HUES6 (cell line): ENCODE results near the gene TSPAN18.

Experiments
- H3K27ac ChIP-seq: 2 replicates; pipeline ENCODE4 v1.7.0; 2013; ENCODE audit warnings: low read depth, mild to moderate bottlenecking, low read length, inconsistent platforms
- H3K27me3 ChIP-seq: 2 replicates; pipeline ENCODE4 v1.6.1; 2013; ENCODE audit warnings: low read length; ENCODE audit not compliant: control insufficient read depth, insufficient read depth
- H3K36me3 ChIP-seq: 2 replicates; pipeline ENCODE4 v1.6.1; 2013; ENCODE audit warnings: low read length; ENCODE audit not compliant: control insufficient read depth, insufficient read depth
- H3K4me1 ChIP-seq: 2 replicates; pipeline ENCODE4 v1.6.1; 2013; ENCODE audit warnings: low read length; ENCODE audit not compliant: control insufficient read depth, insufficient read depth
- H3K4me3 ChIP-seq: 2 replicates; pipeline ENCODE4 v1.5.1; 2013; ENCODE audit warnings: low read depth, low read length
- H3K9ac ChIP-seq: one replicate; pipeline ENCODE4 v1.6.1; 2013; ENCODE audit warnings: mild to moderate bottlenecking, low read length
- H3K9me3 ChIP-seq: 2 replicates; pipeline ENCODE4 v1.6.1; 2013; ENCODE audit warnings: low read depth, low read length; ENCODE audit not compliant: control insufficient read depth, insufficient read depth

Gene TSPAN18

DNA sequence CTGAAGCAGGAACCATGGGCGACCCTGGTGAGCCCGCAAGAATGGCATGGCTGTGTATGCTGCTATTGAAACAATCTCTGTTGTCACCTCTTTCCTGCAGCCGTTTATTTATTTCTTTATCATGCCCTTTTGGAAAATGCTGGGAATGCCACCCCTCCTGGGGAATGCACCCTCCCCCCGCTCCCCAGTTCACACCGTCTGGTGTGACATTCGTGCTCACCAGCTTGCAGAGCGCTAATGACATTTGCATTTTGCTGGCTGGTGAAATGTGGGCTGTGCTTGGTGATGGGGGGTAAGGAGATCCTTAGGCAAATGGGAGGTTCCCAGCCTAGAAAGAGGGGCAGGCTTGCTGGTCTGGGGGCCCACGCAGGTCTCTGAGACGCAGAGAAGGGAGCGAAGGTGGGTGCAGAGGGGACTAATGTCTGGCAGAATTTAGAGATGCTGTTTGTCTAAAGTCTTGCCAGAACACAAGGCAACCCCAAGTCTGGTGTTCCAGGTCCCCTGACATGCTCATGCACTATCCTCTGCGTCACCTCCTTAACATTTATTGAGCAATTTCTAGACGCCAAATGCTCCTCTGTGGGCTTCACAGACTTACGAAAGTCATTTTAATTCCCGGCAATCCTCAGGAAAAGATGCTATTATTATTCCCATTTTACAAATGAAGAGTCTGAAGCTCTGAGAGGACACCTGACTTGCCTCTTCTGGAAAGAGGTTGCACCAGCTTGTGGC lies 132.2 kb downstream of the TSPAN18 start:
- H3K36me3 ChIP-seq: no peaks in the 10 kb centered on the region
- H3K27ac ChIP-seq: peak overlapping the region; percentile 1; the same call in 1 of the 2 replicates
- no peaks in the 10 kb centered on the region for H3K9me3 ChIP-seq
- H3K27me3 ChIP-seq: no peaks in the 10 kb centered on the region
- H3K4me3 ChIP-seq: no peak overlapping the region
- peak overlapping the region; percentile 20 for H3K9ac ChIP-seq
- H3K4me1 ChIP-seq: peaks cover 63% of the 10 kb centered on the region

GRCh38 chr11:44859528-44859925 lies 132.8 kb downstream of the TSPAN18 start:
- H3K9me3 ChIP-seq: no peaks in the 10 kb centered on the region
- peak overlapping the region; percentile 1; the same call in 1 of the 2 replicates for H3K27ac ChIP-seq
- H3K4me3 ChIP-seq: no peak overlapping the region
- H3K27me3 ChIP-seq: no peaks in the 10 kb centered on the region
- H3K36me3 ChIP-seq: no peaks in the 10 kb centered on the region
- H3K9ac ChIP-seq: no peak overlapping the region
- peaks cover 59% of the 10 kb centered on the region for H3K4me1 ChIP-seq

DNA sequence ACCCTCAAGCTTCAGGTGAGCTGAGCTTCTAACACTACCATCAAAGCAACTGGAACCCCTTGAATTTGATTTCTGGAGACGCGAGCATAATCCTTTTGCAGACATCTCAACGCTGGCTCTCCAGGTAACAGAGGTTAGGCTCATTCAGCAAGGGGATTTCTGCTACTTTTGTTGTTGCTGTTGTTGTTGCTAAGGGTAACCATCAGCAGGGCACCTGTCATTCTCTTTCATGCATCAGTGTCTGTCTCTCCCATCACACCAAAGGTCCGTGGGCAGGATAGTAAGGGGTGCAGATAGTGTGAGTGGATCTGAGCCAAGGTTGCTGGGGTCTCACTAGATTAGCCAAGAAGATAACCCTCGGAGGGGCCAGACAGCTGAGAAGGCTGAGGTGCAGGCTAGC lies 133.6 kb downstream of the TSPAN18 start:
- no peak overlapping the region for H3K9ac ChIP-seq
- H3K36me3 ChIP-seq: no peaks in the 10 kb centered on the region
- no peak overlapping the region for H3K27ac ChIP-seq
- no peaks in the 10 kb centered on the region for H3K9me3 ChIP-seq
- H3K27me3 ChIP-seq: no peaks in the 10 kb centered on the region
- no peak overlapping the region for H3K4me3 ChIP-seq
- peaks cover 59% of the 10 kb centered on the region for H3K4me1 ChIP-seq

- H3K27ac ChIP-seq: peak overlapping the region; percentile 98
- peaks cover 65% of the 10 kb centered on the region for H3K4me1 ChIP-seq
- H3K9me3 ChIP-seq: no peaks in the 10 kb centered on the region
- H3K36me3 ChIP-seq: no peaks in the 10 kb centered on the region
- H3K27me3 ChIP-seq: no peaks in the 10 kb centered on the region
- no peak overlapping the region for H3K4me3 ChIP-seq
- H3K9ac ChIP-seq: peak overlapping the region; percentile 92
Measured at GRCh38 chr11:44861849-44862557, 135.2 kb downstream of the TSPAN18 start.

GRCh38 chr11:44862558-44863101 lies 135.9 kb downstream of the TSPAN18 start:
- Histone ChIP-seq H3K27me3 (no peaks in the 10 kb centered on the region), H3K4me1 (peaks cover 60% of the 10 kb centered on the region), H3K9ac (peak overlapping the region; percentile 72), H3K36me3 (no peaks in the 10 kb centered on the region), H3K4me3 (no peak overlapping the region), H3K9me3 (no peaks in the 10 kb centered on the region), H3K27ac (peak overlapping the region; percentile 98; the same call in 1 of the 2 replicates)

- Histone ChIP-seq H3K27me3 (no peaks in the 10 kb centered on the region), H3K9ac (peak overlapping the region; percentile 72), H3K27ac (peak overlapping the region; percentile 98; the same call in 1 of the 2 replicates), H3K9me3 (no peaks in the 10 kb centered on the region), H3K36me3 (no peaks in the 10 kb centered on the region), H3K4me1 (peaks cover 59% of the 10 kb centered on the region), H3K4me3 (no peak overlapping the region)
Measured at GRCh38 chr11:44863231-44863630, 136.5 kb downstream of the TSPAN18 start.

GRCh38 chr11:44865866-44866272 lies 139.1 kb downstream of the TSPAN18 start:
- Histone ChIP-seq H3K9ac (no peak overlapping the region), H3K9me3 (no peaks in the 10 kb centered on the region), H3K4me3 (no peak overlapping the region), H3K27ac (no peak overlapping the region), H3K4me1 (peaks cover 43% of the 10 kb centered on the region), H3K27me3 (no peaks in the 10 kb centered on the region), H3K36me3 (no peaks in the 10 kb centered on the region)

- H3K4me1 ChIP-seq: peaks cover 43% of the 10 kb centered on the region
Measured at GRCh38 chr11:44866286-44866685, 139.5 kb downstream of the TSPAN18 start.

GRCh38 chr11:44868021-44868420 lies 141.3 kb downstream of the TSPAN18 start:
- peaks cover 27% of the 10 kb centered on the region for H3K4me1 ChIP-seq
- no peaks in the 10 kb centered on the region for H3K36me3 ChIP-seq
- no peaks in the 10 kb centered on the region for H3K27me3 ChIP-seq
- no peaks in the 10 kb centered on the region for H3K9me3 ChIP-seq
- H3K9ac ChIP-seq: no peak overlapping the region
- no peak overlapping the region for H3K4me3 ChIP-seq
- no peak overlapping the region for H3K27ac ChIP-seq

More at GRCh38 chr11:44866286-44866685, 139.5 kb downstream of the TSPAN18 start:
- Histone ChIP-seq H3K27ac (no peak overlapping the region), H3K27me3 (no peaks in the 10 kb centered on the region), H3K9ac (no peak overlapping the region), H3K36me3 (no peaks in the 10 kb centered on the region), H3K4me3 (no peak overlapping the region), H3K9me3 (no peaks in the 10 kb centered on the region)

DNA sequence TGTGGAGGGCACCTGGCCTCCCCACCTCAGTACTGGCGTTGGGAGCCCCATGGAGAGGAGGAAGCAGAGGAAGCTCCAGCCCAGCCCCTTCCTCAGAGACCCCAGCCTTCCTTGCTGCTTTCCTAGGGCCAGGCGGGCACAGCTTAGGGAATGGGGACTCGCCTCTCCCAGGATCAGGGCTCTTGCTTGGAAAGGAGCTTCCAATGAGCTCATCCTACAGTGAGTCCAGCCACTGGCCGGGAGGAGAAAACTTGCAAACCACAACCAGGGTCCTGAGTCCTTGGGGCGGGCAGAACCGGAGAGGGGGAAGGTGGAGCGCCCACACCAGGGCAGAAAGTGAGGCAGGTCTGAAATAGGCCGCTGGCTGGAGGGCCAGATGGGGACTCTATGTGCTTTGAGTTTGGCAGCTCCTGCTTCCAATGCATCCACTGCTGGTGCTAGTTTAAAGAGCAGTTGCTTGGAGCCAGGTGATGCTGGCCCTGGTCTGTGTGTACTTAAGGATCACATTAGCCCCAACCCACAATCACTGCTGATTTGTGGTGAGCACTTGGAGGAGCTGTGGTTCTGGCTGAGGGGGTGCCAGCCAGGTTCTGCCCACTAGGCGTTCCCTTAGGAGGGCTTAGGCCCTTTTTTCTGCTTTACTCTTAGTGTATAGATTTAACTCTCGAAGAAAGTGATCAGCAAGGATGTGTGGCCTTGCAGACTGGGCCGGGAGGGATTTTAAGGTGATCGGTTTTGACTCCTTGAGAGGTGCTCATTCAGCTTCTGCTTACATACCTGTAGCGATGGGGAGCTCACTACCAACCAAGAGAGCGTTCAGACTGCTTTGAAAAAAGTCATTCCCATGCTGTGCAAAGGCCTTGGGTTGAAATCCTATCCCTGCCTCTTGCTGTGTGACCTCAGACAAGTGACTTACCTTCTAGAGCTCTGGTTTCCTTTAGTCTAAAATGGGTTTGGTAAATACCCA lies 142.0 kb downstream of the TSPAN18 start:
- no peak overlapping the region for H3K9ac ChIP-seq
- H3K36me3 ChIP-seq: no peaks in the 10 kb centered on the region
- no peak overlapping the region for H3K4me3 ChIP-seq
- peaks cover 20% of the 10 kb centered on the region for H3K4me1 ChIP-seq
- H3K9me3 ChIP-seq: no peaks in the 10 kb centered on the region
- H3K27me3 ChIP-seq: no peaks in the 10 kb centered on the region
- H3K27ac ChIP-seq: no peak overlapping the region
